Measurements from ENCODE around the gene FAM200A.
"Not testable (repeated sequence)": the region's sequence is repeated elsewhere in the genome, so short reads cannot be mapped to it uniquely, and the experiment has no call there.

Gene FAM200A

DNA sequence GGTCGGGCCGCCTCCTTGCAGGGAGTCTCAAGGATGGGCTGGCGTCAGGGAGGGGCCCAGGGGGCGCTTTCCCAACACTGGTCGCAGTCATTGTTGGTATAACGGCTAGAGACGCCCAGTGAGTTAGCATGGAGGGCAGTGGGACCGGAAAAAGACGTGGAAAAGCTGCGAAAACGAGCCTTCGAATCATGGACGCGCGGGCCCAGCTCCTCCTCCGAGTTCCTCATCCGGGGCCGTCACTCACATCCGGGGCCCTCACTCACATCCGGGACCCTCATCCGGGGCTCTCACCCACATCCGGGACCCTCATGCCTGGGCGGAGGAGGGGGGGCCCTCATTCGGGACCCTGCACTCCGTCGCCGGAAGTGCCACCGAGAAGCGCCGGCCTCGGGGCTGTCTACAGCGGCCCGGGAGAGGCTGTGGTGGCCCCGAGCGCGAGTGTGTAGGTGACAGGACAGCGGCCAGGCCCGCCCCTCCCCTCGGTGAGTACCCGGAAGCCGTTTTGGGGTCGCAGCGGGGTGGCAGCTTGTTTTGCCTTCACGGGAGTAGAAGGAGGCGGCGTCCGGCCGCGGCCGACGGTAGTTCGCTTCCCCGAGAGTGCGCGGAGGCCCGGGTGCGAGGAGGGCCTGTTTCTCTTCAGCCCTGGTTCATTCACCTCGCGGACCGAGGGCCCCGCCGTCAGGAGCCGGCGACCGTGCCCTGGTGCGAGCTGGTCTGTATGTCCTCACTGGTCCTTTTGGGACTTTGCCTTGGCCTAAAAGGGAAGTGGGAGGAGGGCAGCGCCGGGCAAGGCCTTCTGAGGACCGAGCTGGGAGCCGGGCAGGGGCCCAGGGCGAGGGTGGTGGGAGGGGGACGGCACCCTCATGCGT is 6.6 kb upstream of the FAM200A start, which contains the start of gene ZNF655:
Gene ZNF655, plus strand, starts transcription at position 337 of the 869 bp plus-strand sequence. CDS start 1,918 bp downstream, outside the sequence.
- DNase-seq = peak; percentile 96

DNA sequence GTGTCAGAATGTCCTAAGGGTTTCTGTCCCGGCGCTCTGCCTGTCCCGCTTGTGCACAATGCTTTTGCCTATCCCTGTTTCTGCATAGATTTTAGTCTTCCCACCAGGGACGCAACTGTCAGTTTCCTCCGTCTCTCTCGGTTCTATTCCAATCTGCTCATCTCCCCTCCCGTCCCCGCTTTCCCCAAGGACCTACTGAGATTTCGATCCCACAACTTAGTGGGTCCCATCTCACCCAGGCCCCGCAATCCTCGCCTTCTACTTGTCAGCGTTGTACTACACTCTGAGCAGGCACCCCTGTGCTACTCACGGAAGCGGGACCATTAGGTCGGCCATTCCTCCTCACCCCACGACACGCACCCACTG is 6.0 kb upstream of the FAM200A start:
- DNase-seq = peak; percentile 63

DNA sequence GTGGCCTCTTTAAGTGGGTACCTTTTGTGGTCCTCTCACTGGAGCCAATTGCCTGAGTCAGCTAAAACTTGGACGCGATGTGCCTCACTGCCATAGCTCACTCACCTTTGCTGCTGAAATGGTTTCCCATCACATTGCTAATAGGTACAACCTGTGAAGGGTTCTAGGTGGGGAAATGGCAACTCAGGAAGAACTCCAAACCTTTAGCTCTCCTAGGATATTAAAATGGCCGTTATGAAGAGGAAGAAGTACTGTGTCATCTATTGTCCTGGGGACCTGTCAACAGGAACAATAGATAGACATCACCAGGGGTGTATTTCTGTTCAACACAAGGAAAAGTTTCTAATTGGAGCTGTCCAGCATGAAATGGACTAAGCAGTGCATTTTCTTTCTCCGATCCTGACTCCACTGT is 5.3 kb upstream of the FAM200A start:
- no peak for DNase-seq

DNA sequence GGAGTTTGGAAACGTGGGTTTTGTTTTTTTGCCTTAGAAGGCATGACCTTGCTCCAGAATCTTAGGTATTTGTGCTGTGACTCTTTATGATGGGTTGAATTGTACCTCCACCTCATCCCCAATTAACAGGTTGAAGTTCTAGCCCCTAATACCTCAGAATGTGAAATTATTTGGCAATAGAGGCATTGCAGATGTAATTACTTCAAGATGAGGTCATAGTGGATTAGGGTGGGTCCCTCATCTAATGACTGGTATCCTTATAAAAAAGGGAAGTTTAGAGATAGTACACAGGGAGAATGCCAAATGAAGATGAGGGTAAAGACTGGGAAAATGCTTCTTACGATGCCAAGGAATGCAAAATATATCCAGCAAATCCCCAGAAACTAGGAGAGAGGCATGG is 3.0 kb upstream of the FAM200A start:
- no peak for DNase-seq

DNA sequence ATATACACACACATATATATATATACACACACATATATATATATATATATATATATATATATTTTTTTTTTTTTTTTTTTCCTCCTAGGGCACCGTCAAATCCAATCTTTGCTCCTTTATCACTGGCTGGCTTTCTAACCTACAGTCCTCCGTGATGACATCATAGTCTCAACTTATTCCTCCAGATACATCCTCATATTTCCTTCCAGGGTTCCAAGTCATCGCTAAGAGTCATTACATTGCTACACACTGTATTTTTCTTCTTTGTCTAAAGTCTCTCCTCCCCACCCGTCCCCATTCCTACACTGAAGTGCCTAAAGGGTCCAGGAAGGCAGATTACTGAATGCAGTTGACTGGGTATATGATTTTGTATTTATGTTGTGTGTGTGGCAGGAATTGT is 1.1 kb upstream of the FAM200A start:
- DNase-seq = no peak

DNA sequence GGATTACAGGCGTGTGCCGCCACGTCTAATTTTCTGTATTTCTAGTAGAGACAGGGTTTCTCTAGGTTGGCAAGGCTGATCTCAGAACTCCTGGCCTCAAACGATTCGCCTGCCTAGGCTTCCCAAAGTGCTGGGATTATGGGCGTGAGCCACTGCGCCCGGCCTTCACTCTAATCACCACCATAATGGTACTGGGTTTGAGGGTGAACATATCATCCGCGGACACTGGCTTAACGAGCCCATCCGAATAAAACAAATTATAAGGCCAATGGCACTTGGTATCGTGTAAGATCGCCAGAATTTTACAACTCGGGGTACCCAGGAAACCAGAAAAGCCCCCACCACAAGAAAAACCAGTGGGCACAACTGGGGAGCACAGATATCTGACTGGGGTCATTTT is 580 bp downstream of the FAM200A start:
- DNase-seq = no peak

DNA sequence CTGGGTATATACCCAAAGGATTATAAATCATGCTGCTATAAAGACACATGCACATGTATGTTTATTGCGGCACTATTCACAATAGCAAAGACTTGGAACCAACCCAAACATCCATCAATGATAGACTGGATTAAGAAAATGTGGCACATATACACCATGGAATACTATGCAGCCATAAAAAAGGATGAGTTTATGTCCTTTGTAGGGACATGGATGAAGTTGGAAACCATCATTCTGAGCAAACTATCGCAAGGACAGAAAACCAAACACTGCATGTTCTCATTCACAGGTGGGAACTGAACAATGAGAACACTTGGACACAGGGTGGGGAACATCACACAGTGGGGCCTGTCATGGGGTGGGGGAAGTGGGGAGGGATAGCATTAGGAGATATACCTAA is 2.4 kb downstream of the FAM200A start:
- not testable (repeated sequence) for DNase-seq

DNA sequence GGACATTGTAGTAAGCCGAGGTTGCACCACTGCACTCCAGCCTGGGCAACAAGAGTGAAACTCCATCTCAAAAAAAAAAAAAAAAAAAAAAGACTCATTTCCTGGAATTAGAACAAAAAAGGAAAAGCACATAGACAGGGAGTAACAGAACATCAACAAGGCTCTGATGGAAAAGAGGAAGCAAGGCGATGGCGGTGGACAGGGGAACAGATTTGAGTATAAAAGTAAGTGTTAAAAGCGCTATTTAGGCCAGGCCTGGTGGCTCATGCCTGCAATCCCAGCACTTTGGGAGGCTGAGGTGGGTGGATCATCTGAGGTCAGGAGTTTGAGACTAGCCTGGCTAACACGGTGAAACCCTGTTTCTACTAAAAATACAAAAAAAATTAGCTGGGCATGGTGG is 6.6 kb downstream of the FAM200A start:
- DNase-seq = not testable (repeated sequence)

DNA sequence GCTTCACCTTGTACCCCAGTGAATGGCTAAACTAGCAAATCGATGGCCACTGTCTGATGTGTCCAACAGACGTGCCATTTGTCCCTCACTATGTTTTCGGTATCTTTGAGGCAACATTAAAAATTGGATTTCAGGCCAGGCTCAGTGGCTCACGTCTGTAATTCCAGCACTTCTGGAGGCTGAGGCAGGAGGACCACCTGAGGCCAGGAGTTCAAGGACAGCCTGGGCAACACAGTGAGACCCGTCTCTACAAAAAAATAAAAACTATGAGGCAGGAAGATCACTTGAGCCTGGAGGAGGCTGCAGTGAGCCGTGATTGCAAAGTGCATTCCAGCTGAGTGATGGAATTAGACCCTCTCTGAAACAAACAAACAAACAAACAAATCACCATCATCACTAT is 8.0 kb downstream of the FAM200A start:
- no peak for DNase-seq

DNA sequence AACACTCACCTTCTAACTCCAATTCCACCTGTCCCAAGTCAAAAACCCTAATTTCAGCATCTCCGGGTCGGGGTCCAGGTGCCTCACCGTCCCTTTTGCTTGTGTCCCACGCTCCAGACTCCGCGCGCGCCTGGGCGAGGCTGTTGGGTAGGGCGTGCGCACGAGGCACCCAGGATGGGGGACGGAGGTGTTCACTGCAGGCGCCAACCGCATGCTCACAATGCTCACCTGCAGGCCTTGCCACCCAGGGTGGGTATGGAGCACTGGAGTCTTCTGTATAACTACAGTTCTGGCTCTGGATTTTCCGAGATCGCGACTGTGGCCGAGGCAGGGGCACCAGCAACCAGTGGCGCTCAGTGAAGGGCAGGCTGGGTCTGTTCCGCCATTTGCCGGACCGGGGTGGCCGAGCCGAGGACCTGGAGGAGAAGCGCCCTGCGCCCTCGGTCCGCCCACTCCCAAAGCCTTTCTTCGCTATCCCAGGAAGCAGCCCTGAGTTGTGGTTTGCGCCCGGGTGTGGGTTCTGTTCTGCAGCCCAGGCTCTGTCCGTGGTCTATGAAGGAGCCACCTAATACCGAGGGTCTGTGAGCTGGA is 8.7 kb downstream of the FAM200A start:
- no peak for DNase-seq

DNA sequence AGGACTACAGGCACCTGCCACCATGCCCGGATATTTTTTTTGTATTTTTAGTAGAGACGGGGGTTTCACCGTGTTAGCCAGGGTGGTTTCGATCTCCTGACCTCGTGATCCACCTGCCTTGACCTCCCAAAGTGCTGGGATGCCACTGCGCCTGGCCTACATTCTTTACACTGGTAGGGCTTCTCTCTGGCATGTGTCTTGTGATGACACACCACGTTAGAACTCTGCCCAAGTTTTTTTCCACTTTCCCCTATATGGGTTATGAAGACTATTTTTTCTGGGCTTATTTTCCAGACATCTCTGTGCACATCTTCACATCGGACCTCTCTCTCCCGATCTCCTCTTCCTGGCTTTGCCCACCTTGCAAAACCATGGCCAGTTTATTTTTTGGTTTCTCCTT is 10.7 kb downstream of the FAM200A start:
- DNase-seq = no peak

DNA sequence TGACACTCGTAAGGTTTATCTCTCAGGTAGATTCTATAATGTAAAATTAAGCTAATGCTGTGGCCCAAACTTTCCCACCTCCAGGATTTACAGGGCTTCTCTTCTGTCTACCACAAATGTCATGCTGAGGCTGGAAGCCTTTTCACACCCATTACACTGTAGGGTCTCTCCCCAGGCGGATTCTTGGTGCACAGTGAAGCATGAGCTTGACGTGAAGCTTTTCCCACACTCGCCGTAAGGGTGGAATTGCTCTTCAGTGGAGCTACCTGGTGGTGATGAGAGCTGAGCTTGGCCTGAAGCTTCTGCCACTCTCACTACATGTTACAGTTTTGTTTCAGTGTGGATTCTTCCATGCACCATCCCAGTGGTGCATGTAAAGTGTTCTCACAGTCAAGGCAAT is 11.4 kb downstream of the FAM200A start:
- DNase-seq = no peak

DNA sequence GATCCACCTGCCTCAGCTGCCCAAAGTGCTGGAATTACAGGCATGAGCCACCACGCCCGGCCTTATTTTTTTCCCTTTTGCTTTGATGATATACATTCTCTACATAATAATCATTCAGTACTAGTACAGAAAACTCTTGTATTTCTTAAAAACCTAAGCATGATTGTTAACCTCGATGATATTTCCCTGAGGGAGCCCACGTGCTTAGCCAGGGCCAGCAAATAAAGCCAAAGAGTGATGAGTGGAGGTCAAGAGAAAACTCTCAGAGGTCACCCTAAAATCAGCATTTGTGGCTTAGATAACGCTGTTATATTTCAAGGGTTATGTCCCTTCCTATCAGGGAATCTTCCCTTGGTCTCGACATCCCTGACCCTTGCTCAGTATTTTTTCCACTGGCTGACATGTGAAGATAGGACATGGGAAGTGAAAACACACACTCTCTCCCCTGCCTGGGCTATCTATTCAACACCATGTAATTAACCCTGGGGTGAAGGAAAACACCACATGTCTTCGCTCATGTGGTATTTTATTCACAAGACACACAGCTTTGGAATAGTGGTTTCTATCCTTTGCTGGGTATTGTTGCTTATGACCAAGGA is 12.6 kb downstream of the FAM200A start:
- DNase-seq = no peak

DNA sequence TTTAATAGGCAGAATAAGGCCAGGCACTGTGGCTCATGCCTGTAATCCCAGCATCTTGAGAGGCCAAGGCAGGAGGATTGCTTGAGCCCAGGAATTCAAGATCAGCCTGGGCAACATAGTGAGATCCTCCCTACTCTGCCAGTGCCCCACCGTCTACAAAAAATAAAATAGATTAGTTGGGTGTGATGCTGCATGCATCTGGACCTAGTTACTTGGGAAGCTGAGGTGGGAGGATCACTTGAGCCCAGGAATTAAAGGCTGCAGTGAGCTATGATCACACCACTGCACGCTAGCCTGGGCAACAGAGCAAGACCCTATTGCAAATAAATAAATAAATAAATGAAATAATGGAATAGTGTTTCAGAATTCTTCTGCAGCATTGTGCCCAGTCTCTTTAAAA is 16.2 kb downstream of the FAM200A start:
- no peak for DNase-seq

DNA sequence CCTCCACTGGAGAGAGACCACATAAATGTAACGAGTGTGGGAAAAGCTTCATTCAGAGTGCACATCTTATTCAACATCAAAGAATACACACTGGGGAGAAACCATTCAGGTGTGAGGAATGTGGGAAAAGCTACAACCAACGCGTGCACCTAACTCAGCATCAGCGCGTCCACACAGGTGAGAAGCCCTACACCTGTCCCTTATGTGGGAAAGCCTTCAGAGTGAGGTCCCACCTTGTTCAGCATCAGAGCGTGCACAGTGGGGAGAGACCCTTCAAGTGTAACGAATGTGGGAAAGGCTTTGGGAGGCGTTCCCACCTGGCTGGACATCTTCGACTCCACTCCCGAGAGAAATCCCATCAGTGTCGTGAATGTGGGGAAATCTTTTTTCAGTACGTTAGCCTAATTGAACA is 20.6 kb downstream of the FAM200A start:
- no peak for DNase-seq

DNA sequence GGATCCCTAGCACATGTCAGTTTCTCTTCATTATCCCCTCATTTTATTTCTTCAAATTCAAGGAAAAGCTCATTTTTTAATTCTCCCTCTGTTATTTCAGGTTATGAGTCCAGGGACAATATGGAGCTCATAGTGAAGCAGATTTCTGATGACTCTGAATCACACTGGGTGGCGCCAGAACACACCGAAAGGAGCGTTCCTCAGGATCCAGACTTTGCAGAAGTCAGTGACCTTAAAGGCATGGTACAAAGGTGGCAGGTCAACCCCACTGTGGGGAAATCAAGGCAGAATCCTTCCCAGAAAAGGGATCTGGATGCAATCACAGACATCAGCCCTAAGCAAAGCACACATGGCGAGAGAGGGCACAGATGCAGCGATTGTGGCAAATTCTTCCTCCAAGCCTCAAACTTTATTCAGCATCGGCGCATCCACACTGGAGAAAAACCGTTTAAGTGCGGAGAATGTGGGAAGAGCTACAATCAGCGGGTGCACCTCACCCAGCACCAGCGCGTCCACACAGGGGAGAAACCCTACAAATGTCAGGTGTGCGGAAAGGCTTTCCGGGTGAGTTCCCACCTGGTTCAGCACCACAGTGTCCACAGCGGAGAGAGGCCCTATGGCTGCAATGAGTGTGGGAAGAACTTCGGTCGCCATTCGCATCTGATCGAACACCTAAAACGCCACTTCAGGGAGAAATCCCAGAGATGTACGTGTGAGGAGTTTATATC is 26.0 kb downstream of the FAM200A start:
- DNase-seq = no peak

DNA sequence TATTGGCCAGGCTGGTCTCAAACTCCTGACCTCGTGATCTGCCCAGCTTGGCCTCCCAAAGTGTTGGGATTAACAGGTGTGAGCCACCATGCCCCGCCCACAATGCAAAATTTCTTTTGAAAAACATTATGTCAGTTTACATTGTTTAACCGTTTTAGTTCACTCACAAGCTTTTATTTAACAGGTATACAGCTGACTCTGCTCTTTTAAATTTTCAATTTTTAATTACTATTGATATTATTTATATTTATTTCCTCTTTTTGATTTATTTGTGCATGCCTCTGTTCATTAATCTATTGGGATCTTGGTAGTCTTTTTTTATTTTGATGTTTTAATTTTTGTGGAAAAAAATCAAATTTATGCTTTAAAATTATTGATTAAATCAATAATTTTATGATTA is 30.5 kb downstream of the FAM200A start:
- no peak for DNase-seq

DNA sequence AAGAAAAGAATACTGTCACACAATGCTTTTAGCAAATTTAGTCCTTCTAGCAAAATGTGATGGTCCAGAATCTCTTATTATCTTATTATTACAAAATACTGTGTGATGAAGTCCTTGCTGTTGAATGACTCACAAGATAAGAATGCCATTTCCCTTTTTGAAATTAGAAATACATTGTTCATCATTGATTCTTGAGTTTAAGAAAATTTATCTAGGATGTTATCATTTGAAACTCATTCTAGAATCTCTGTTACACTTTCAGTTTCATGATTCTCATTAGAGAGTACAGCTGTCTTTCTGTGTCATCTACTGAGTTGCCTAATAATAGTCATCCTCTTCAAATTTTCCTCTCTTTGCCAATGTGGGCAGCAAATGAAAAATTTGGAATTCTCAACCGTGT is 37.9 kb downstream of the FAM200A start:
- no peak for DNase-seq

DNA sequence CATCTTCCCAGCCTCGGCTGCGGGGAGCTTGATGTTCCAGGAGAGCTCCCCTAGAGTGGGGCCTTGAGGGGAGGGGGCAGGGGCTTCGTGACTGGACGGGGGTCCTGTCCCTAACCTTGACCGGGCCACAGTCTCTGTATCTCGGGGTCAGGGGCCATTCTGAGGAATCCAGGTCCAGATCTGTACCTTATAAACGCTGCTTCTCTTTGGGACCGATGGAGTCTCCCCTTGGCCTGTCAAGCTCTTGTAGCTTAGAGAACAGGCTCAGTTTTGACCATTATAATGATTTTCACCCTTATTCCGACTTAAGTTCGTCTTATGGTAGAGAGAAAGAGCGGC is 46.6 kb downstream of the FAM200A start:
- no peak for DNase-seq

DNA sequence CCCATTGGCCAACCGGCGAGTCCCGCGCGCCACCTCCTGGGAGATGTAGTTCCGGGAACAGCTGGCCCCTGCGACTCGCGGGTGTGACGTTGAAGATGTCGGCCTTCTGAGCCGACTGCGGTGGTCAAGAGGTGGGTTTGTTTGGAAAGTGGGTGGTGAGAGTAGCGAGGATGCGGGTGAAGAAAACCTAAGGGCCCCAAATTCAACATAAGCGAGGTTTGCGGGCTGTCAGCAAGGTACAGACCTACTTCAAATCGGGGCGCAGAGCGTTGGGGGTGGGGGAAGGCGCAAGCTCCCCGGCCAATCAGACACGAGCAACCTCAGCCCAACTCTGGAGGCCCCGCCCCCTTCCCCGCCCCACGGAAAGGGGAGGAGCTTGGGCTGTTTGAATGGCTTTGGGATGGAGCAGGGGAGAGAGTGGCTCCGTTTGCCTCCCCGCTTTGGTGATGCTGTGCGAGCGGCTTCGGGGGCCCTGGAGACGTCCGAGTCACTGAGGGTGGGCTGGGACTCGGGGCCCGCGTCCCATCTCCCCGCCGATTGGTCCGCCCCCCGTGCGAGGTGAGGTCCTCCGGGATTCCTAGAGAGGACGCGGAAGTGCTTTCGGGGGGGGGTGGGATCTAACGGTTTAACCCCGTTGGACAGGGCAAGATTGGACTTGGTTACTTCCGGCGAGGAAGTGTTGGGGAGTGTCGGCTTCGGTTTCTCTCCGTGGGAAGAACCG is 47.2 kb downstream of the FAM200A start, which contains the start of gene ZKSCAN5:
Gene ZKSCAN5, plus strand, starts transcription at position 60 of the 721 bp plus-strand sequence. CDS start 1,383 bp downstream, outside the sequence.
- peak; percentile 92 for DNase-seq

DNA sequence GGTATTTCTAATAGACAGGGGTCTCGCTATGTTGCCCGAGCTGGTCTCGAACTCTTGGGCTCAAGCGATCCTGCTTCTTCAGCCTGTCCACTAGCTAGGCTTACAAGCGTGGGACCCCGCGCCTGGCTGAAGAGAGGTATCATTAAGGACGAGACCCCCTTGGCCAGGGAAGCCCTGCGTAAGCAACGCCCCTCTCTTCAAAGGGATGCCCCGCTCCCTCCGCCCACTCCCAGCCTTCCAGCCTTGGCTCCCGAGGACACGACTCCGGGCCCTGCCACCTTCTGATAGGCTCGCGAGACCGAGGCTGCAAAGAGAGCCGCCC is 47.7 kb downstream of the FAM200A start:
- DNase-seq = peak; percentile 98

DNA sequence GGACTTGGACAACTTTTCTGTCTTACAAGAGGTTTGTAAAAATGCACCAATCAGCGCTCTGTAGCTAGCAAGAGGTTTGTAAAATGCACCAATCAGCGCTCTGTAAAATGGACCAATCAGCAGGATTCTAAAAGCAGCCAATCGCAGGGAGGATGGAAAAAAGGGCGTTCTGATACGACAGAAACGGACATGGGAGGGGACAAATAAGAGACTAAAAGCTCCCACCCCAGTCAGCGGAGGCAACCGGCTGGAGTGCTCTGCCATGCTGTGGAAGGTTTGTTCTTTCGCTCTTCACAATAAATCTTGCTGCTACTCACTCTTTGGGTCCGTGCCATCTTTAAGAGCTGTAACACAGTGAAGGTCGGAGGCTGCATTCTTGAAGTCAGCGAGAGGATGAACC is 50.7 kb downstream of the FAM200A start:
- not testable (repeated sequence) for DNase-seq

DNA sequence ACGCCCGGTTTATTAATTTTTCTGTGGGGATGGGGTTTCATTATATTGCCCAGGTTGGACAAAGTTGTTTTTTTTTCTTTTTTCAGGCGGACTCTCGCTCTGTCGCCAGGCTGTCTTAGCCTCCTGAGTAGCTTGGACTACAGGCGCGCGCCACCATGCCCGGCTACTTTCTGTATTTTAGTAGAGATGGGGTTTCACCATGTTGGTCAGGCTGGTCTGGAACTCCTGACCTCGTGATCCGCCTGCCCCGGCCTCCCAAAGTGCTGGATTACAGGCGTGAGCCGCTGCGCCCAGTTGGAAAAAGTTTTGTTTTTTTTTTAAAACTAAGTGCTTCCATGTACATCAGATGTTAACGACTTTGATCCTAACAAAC is 51.3 kb downstream of the FAM200A start:
- no peak for DNase-seq

Measured in NCI-H2171 (cell line).